Type B pancreatic cell (in vitro differentiated cells): ENCODE results near the gene MYCBP. TPM values are rescaled to one million over a fixed set of nuclear protein-coding genes. Genes with fewer than 3 reads are reported as not detected.

Experiments used
- DNase-seq: peaks from one replicate; pipeline ENCODE4 v3.0.0; 2021; ENCODE audit warnings: mixed read lengths; ENCODE audit not compliant: unreplicated experiment; ENCODE audit errors: extremely low spot score
- H3K27ac Mint-ChIP-seq: 2 replicates; pipeline ENCODE4 v1.8.0; 2021; ENCODE audit warnings: mild to moderate bottlenecking, mixed read lengths
- H3K27me3 Mint-ChIP-seq: 2 replicates; pipeline ENCODE4 v1.8.0; 2021; ENCODE audit warnings: mixed read lengths
- H3K36me3 Mint-ChIP-seq: 2 replicates; pipeline ENCODE4 v1.8.0; 2021; ENCODE audit warnings: mixed read lengths
- H3K4me1 Mint-ChIP-seq: one replicate; pipeline ENCODE4 v1.8.0; 2021; ENCODE audit warnings: mixed read lengths; ENCODE audit not compliant: unreplicated experiment
- H3K4me3 Mint-ChIP-seq: 2 replicates; pipeline ENCODE4 v1.8.0; 2021; ENCODE audit warnings: mild to moderate bottlenecking, mixed read lengths
- H3K9me3 Mint-ChIP-seq: 2 replicates; pipeline ENCODE4 v1.8.0; 2021; ENCODE audit warnings: mixed read lengths
- CTCF ChIP-seq: fragments of 200-600 bp; sonication (generic); conservative IDR thresholded peaks from 2 replicates; pipeline ENCODE4 v1.5.0; 2021; ENCODE audit warnings: antibody characterized with exemption, mild to moderate bottlenecking
- total RNA-seq: library from RNA; stranded (reverse); gene quantifications from 2 replicates; pipeline ENCODE4 v1.2.1, GENCODE V29; 2021; ENCODE audit warnings: low replicate concordance

Gene MYCBP
- total RNA-seq, 1 donor from 2014 or later: 20.0 TPM

GRCh38 chr1:38829368-38829767 is 43.8 kb downstream of the MYCBP start:
- Mint-ChIP-seq H3K36me3 (no peaks in the 10 kb centered on the region), H3K27ac (no peak overlapping the region), H3K4me3 (no peak overlapping the region), H3K4me1 (no peaks in the 10 kb centered on the region), H3K9me3 (no peaks in the 10 kb centered on the region), H3K27me3 (peaks cover 56% of the 10 kb centered on the region)
- no peak for TF ChIP-seq CTCF
- DNase-seq: no peak

GRCh38 chr1:38827318-38827717 is 45.8 kb downstream of the MYCBP start:
- no peaks in the 10 kb centered on the region for H3K9me3 Mint-ChIP-seq
- no peak overlapping the region for H3K27ac Mint-ChIP-seq
- no peak for DNase-seq
- peaks cover 52% of the 10 kb centered on the region for H3K27me3 Mint-ChIP-seq
- TF ChIP-seq CTCF: no peak
- H3K4me1 Mint-ChIP-seq: peaks cover under 1% of the 10 kb centered on the region
- no peaks in the 10 kb centered on the region for H3K36me3 Mint-ChIP-seq
- no peak overlapping the region for H3K4me3 Mint-ChIP-seq

- no peak overlapping the region for H3K27ac Mint-ChIP-seq
- no peak for DNase-seq
- H3K36me3 Mint-ChIP-seq: no peaks in the 10 kb centered on the region
- H3K27me3 Mint-ChIP-seq: peaks cover 53% of the 10 kb centered on the region
- H3K4me3 Mint-ChIP-seq: no peak overlapping the region
- TF ChIP-seq CTCF: no peak
- no peaks in the 10 kb centered on the region for H3K9me3 Mint-ChIP-seq
- peaks cover 4% of the 10 kb centered on the region for H3K4me1 Mint-ChIP-seq
Observed at GRCh38 chr1:38826886-38827285, 46.3 kb downstream of the MYCBP start.

GRCh38 chr1:38826262-38826661 is 46.9 kb downstream of the MYCBP start:
- no peak for DNase-seq
- Mint-ChIP-seq H3K36me3 (no peaks in the 10 kb centered on the region), H3K27me3 (peaks cover 56% of the 10 kb centered on the region), H3K9me3 (no peaks in the 10 kb centered on the region), H3K4me1 (peaks cover 4% of the 10 kb centered on the region), H3K27ac (no peak overlapping the region), H3K4me3 (no peak overlapping the region)
- no peak for TF ChIP-seq CTCF

- Mint-ChIP-seq H3K4me3 (no peak overlapping the region), H3K9me3 (no peaks in the 10 kb centered on the region), H3K36me3 (no peaks in the 10 kb centered on the region), H3K27me3 (peaks cover 72% of the 10 kb centered on the region), H3K4me1 (peaks cover 11% of the 10 kb centered on the region), H3K27ac (no peak overlapping the region)
- TF ChIP-seq CTCF: no peak
- DNase-seq: no peak
Observed at GRCh38 chr1:38820860-38821259, 52.3 kb downstream of the MYCBP start.

GRCh38 chr1:38819516-38819915 is 53.6 kb downstream of the MYCBP start:
- H3K27me3 Mint-ChIP-seq: peaks cover 74% of the 10 kb centered on the region
- H3K4me3 Mint-ChIP-seq: no peak overlapping the region
- no peaks in the 10 kb centered on the region for H3K9me3 Mint-ChIP-seq

More at GRCh38 chr1:38819516-38819915, 53.6 kb downstream of the MYCBP start:
- Mint-ChIP-seq H3K4me1 (peaks cover 16% of the 10 kb centered on the region), H3K36me3 (no peaks in the 10 kb centered on the region), H3K27ac (no peak overlapping the region)
- TF ChIP-seq CTCF: no peak
- DNase-seq: no peak
